ENCODE results near the gene CXXC1. TPM values are rescaled to one million over a fixed set of nuclear protein-coding genes. Genes with fewer than 3 reads are reported as not detected.
"Not testable (repeated sequence)": the region's sequence is repeated elsewhere in the genome, so short reads cannot be mapped to it uniquely, and the experiment has no call there.

CXXC1 gene
- total RNA-seq, 1 donor from 2014 or later: 42.5 TPM

GRCh38 chr18:50276452-50276851, 11.0 kb downstream of the CXXC1 start:
- no peak for DNase-seq (ENCODE audit: low spot score)

DNA sequence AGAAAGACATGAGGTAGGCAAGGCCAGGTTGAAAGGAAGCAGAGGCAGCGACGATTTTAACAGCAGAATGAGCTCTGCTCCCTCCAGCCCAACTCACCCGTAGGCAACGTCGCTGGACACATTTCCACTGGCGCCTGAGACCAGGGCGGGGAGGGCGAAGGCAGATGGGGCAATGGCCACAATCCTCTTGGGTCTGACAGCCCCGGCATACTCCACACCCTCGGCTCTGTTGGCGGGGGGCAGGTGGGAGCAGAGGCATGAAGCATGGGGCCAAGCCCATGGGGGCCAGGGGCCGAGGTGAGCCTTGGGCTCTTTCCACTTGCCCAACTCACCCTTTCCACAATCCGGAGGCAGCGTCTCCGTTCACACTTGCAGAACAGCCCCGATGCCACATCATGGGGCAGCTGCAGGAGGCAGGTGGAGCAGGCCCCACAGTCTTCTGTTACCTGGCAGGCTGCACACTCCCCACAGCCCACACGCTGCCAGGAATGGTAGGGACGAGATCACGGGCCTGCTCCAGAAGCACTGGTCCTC, 11.9 kb downstream of the CXXC1 start:
- no peak for DNase-seq (ENCODE audit: low spot score)

DNA sequence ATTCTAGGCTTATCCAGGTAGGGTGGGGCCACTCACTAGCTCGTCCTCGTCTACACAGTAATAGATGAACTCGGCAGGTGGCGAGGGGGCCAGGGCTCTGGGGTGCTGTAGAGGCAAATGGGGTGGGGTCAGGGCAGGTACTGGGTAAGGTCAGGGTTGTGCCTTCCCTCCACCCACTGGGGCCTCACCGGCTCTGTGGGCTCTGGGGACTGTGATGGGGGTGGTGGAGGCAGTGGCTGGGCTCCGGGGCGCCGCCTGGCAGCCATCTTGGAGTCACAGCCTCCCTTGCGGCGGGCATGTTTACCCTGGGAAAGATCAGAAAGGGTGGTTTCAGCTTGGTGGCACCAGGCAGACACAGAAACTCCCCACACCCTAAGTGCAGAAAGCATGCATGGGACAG, 12.6 kb downstream of the CXXC1 start:
- no peak for DNase-seq (ENCODE audit: low spot score)

GRCh38 chr18:50274044-50274442, 13.4 kb downstream of the CXXC1 start:
- no peak for DNase-seq (ENCODE audit: low spot score)

- DNase-seq (ENCODE audit: low spot score): no peak
These were observed 14.1 kb downstream of the CXXC1 start for GRCh38 chr18:50273203-50274043.

DNA sequence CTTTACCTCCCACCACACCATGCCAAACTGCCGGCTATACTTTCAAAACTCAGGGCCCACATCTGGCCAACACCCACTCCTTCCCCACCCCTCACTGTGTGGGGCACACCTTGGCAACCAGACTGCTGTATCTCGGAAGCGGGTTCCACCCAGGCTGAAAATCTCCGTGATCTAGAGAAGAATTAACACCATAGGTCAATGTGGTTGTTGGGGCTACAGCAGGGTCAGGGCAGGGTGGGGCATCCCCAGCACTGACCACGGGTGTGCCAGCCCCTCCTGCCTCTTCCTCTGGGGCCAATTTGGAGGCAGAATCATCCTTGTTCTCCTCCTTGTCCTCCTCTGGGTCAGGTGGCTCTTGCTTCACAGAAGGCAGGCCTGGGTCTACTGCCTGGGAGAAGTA, 14.9 kb downstream of the CXXC1 start:
- no peak for DNase-seq (ENCODE audit: low spot score)

DNA sequence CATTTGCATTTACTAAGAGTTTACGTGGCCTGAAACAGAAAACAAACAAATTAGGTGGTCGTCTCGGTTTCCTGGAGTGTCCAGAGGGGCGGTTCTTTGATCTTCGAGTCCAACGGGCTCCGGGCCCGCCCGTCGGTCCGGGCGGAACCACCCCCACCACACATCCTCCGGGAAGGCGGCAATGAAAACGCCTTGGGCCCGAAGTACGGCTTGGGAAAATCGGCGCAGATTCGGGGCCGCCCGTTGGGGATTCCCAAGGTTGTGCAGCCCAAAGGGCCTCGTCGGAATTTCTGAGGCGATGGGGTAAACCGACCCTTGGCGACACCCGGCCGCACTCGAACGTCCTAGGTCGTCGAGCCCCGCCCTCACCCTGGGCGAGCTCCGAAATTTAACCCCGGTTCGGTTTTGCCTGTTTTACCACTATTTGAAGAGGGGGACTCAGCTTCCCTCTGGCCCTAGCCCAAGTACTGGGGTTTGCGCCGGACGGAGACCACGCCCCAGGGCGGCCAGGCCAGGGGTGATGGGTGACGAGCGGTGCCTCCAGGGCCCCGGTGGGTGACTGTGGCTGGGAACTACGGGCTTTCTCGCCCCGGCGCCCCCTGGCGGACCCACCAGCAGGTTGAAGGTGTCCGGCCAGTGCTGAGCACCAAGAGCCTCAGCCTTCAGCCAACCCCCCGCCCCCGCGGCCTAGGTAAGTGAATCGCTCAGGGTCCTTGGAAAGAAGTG, 19.3 kb downstream of the CXXC1 start:
- no peak for DNase-seq (ENCODE audit: low spot score)

DNA sequence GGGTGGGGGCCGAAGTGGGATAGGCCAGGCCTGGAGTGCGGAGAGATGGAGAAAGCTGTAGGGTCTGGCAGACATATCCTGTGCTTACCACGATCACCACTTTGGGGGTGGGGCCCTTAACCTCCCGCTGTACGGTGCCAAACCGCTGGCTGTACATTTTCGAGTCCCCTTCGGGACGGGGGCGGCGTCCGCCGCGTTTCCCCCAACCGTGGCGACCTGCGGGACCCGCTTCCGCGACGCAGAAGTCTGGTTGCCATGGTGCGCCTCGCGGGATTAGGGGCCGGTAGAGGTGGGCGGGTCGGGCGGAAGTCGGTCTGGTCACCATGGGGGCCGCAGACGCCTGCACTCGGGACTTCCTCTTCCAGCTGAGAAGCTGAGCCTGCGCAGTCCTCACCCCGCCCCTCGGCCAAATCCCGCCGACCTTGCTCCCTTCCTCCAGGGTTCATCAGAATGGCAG, 21.2 kb downstream of the CXXC1 start, which contains the start of gene CFAP53:
Gene CFAP53, minus strand, starts transcription at position 248 of the 457 bp plus-strand sequence. Its CDS starts 91 bp downstream, at position 157.
- DNase-seq (ENCODE audit: low spot score): peak; percentile 97

DNA sequence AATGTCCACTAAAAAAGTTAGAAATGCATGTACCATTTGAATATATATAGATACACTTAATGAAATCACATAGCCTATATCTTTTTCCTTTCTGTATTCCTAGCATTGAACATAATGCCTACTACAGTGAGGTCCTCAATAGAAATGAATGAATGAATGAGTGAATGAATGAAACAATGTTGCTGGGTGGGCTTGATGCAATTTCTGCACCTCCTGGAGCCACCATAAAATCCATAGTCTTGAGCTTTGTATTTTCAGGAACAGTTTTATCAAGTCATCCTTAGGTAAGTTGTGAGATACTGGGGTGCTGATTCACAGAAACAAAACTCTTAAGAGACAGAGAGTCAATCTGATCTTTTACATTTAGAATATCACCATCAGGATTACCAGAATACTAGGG, 24.5 kb downstream of the CXXC1 start:
- DNase-seq (ENCODE audit: low spot score): no peak

- no peak for DNase-seq (ENCODE audit: low spot score)
These were observed 36.6 kb downstream of the CXXC1 start for GRCh38 chr18:50250935-50251334.

DNA sequence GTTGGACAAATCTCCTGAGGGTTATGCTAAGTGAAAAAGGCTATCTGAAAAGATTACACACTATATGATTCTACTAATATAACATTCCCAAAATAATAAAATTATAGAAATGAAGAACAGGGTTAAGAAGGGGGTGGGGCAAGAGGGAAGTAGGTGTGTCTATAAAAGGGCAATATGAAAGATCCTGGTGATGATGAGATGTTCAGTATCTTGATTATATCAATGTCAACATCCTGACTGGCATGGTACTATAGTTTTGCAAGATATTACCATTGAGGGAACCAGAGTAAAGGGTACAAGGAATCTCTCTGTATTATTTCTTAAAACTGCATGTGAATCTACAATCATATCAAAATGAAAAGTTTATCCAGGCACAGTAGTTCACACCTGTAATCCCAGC, 37.9 kb downstream of the CXXC1 start:
- DNase-seq (ENCODE audit: low spot score): no peak

GRCh38 chr18:50247561-50247960, 39.9 kb downstream of the CXXC1 start:
- no peak for DNase-seq (ENCODE audit: low spot score)

DNA sequence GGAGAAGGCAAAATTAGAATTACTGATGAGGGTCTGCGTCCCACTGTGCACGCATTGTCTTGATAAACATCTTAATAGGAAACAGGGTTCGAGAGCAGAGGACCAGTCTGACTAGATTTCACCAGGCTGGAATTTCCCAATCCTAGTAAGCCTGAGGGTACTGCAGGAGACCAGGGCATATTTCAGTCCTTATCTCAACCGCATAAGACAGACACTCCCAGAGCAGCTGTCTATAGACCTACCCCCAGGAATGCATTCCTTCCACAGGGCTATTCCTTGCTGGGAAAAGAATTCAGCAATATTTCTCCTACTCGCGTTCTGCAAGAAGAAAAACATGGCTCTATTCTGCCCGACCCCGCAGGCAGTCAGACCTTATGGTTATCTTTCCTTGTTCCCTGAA, 45.7 kb downstream of the CXXC1 start:
- not testable (repeated sequence) for DNase-seq (ENCODE audit: low spot score)

DNA sequence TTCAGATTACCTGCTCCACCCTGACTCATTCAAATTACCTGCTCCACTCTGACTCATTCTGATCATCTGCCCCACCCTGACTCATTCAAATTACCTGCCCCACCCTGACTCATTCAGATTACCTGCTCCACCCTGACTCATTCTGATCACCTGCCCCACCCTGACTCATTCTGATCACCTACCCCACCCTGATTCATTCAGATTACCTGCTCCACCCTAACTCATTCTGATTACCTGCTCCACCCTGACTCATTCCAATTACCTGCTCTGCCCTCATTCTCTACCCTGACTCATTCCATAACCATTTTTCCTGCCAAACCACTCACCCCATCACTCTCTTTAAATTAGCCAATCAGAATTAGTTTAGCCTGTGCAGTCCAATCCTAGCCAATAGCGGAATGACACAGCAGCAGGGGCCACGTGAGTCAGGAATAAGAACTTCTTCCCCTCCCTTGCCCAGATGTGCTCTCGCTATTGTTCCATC, 47.4 kb downstream of the CXXC1 start:
- DNase-seq (ENCODE audit: low spot score): no peak

GRCh38 chr18:50232419-50232818, 55.1 kb downstream of the CXXC1 start:
- DNase-seq (ENCODE audit: low spot score): no peak

Other genes starting within 250 kb of the CXXC1 start
- gene MYO5B, start 92.5 kb downstream of the CXXC1 start, total RNA-seq: 1.6 TPM
- gene CFAP53, start 21.2 kb downstream of the CXXC1 start, total RNA-seq: 0.16 TPM
- gene MBD1, start 6.2 kb downstream of the CXXC1 start, total RNA-seq: 55.2 TPM
- gene SKA1, start 87.4 kb upstream of the CXXC1 start, total RNA-seq: not detected

All from mesenteric fat pad (tissue), 1 donor.